ENCODE results near the gene LRMDA. TPM values are rescaled to one million over a fixed set of nuclear protein-coding genes. Genes with fewer than 3 reads are reported as not detected.

LRMDA gene
- total and polyA plus RNA-seq, 10 of the 15 experiments (the other 5 are each of a cell fraction or from before 2014, with no cell fraction given): 0.07 to 0.54 (median 0.29) TPM; not detected in 4

- 0% methylated on average over 1 of the region's 1 CpG for WGBS (ENCODE audit: insufficient coverage, insufficient replicate concordance, low lambda C conversion rate, missing lambda C conversion rate)
- no peak for DNase-seq (ENCODE audit: low read depth, low spot score)
- in situ Hi-C loops (cut with MboI): no loop called here
- POLR2A ChIA-PET: no interaction called here
- H3K79me2 ChIP-seq (ENCODE audit: control insufficient read depth, insufficient read depth, low read length): no peaks in the 10 kb centered on the region
- H3K4me3 ChIP-seq: no peak overlapping the region
- H3K36me3 ChIP-seq (ENCODE audit: control insufficient read depth in 2 of 2, insufficient read depth in 2 of 2, low read length in 1 of 2): no peaks in the 10 kb centered on the region
- H3K9ac ChIP-seq (ENCODE audit: control insufficient read depth, insufficient read depth, low read length): no peak overlapping the region
- RAD21 ChIA-PET (ENCODE audit: unreplicated experiment): no interaction called here
- no peaks in the 10 kb centered on the region; the same call in 2 of the 3 replicates for H3K9me3 ChIP-seq (replicated peaks; ENCODE audit: control insufficient read depth, insufficient read depth, low read length)
- no peak overlapping the region for H3K27ac ChIP-seq (ENCODE audit: control insufficient read depth, insufficient read depth)
- SMC1A ChIA-PET (ENCODE audit: uncharacterized antibody, unreplicated experiment): no interaction called here
- no peak overlapping the region for H2AFZ ChIP-seq (ENCODE audit: control insufficient read depth, low read depth, low read length)
- H3K4me1 ChIP-seq (ENCODE audit: control insufficient read depth, insufficient read depth, low read length): no peaks in the 10 kb centered on the region
- CTCF ChIA-PET: no interaction called here
- no peak for ATAC-seq
- FAIRE-seq: no peak
- no peaks in the 10 kb centered on the region for H4K20me1 ChIP-seq (ENCODE audit: control insufficient read depth, insufficient read depth)
- no TSS peak for BruUV-seq (replicated peaks)
- intact Hi-C loops (cut with micrococcal nuclease; ENCODE audit: unreplicated experiment): no loop called here
- H3K27me3 ChIP-seq (replicated peaks in 1 of 2; ENCODE audit: control insufficient read depth in 2 of 2, insufficient read depth in 2 of 2, low read length in 1 of 2): no peaks in the 10 kb centered on the region; a peak in 1 of 4 replicates
- H3K4me2 ChIP-seq (ENCODE audit: control insufficient read depth, insufficient read depth): no peak overlapping the region
- TF ChIP-seq SP1 (IDR thresholded peaks at IDR 0.05; ENCODE audit: low read depth, low read length) (no peak), CTCF (IDR thresholded peaks at IDR 0.05 in 2 of 3, conservative IDR thresholded peaks at IDR 0.05 in 1 of 3; ENCODE audit: control insufficient read depth in 2 of 3, extremely low read depth in 1 of 3, insufficient read depth in 1 of 3, low read depth in 3 of 3, low read length in 3 of 3) (no peak), CREM (IDR thresholded peaks at IDR 0.05; ENCODE audit: low read depth) (no peak), SUPT20H (IDR thresholded peaks at IDR 0.05; ENCODE audit: borderline replicate concordance, control insufficient read depth, low read depth, low read length) (no peak)
Observed at GRCh38 chr10:76066457-76066856, 635.0 kb downstream of the LRMDA start.

GRCh38 chr10:76067447-76067846 lies 636.0 kb downstream of the LRMDA start:
- ChIA-PET RAD21 (ENCODE audit: unreplicated experiment) (no interaction called here), SMC1A (ENCODE audit: uncharacterized antibody, unreplicated experiment) (interaction anchor here (0.6 to 1.0 kb wide), 2 partner anchors 40 to 1400 kb away, joined by 3 read pairs; no protein-coding TSS in a partner anchor), CTCF (no interaction called here), POLR2A (no interaction called here)
- H3K9me3 ChIP-seq (replicated peaks; ENCODE audit: control insufficient read depth, insufficient read depth, low read length): no peaks in the 10 kb centered on the region; the same call in 2 of the 3 replicates
- FAIRE-seq (no peak), DNase-seq (ENCODE audit: low read depth, low spot score) (no peak), ATAC-seq (no peak)
- no peak overlapping the region for H2AFZ ChIP-seq (ENCODE audit: control insufficient read depth, low read depth, low read length)
- no peaks in the 10 kb centered on the region for H3K36me3 ChIP-seq (ENCODE audit: control insufficient read depth in 2 of 2, insufficient read depth in 2 of 2, low read length in 1 of 2)
- no TSS peak for BruUV-seq (replicated peaks)
- H3K4me1 ChIP-seq (ENCODE audit: control insufficient read depth, insufficient read depth, low read length): no peaks in the 10 kb centered on the region
- H3K79me2 ChIP-seq (ENCODE audit: control insufficient read depth, insufficient read depth, low read length): no peaks in the 10 kb centered on the region
- intact Hi-C loops (cut with micrococcal nuclease; ENCODE audit: unreplicated experiment) (no loop called here), in situ Hi-C loops (cut with MboI) (no loop called here)
- H3K4me3 ChIP-seq: no peak overlapping the region
- WGBS (ENCODE audit: insufficient coverage, insufficient replicate concordance, low lambda C conversion rate, missing lambda C conversion rate): 44% methylated on average over 3 of the region's 3 CpGs
- H3K9ac ChIP-seq (ENCODE audit: control insufficient read depth, insufficient read depth, low read length): no peak overlapping the region
- H3K27me3 ChIP-seq (replicated peaks in 1 of 2; ENCODE audit: control insufficient read depth in 2 of 2, insufficient read depth in 2 of 2, low read length in 1 of 2): no peaks in the 10 kb centered on the region; a peak in 1 of 4 replicates
- H4K20me1 ChIP-seq (ENCODE audit: control insufficient read depth, insufficient read depth): no peaks in the 10 kb centered on the region
- H3K4me2 ChIP-seq (ENCODE audit: control insufficient read depth, insufficient read depth): no peak overlapping the region
- H3K27ac ChIP-seq (ENCODE audit: control insufficient read depth, insufficient read depth): no peak overlapping the region
- no peak for TF ChIP-seq RAD51 (IDR thresholded peaks at IDR 0.05)
- TF ChIP-seq ZNF687 (IDR thresholded peaks at IDR 0.05): no peak
- no peak for TF ChIP-seq POU2F2 (IDR thresholded peaks at IDR 0.05; ENCODE audit: borderline replicate concordance, low read depth, low read length)
- no peak for TF ChIP-seq IRF4 (IDR thresholded peaks at IDR 0.05; ENCODE audit: low read depth, low read length)
- no peak for TF ChIP-seq MEF2A (IDR thresholded peaks at IDR 0.05; ENCODE audit: insufficient read depth, low read depth, low read length)
- no peak for TF ChIP-seq SRF (IDR thresholded peaks at IDR 0.05; ENCODE audit: low read depth in 2 of 2, low read length in 2 of 2)
- no peak for TF ChIP-seq SMAD5 (IDR thresholded peaks at IDR 0.05; ENCODE audit: low read depth)
- TF ChIP-seq BHLHE40 (IDR thresholded peaks at IDR 0.05; ENCODE audit: borderline replicate concordance in 1 of 2, low read depth in 2 of 2, low read length in 1 of 2): no peak
- TF ChIP-seq NFYA (IDR thresholded peaks at IDR 0.05; ENCODE audit: borderline replicate concordance, low read depth, low read length): no peak

All from GM12878 (cell line).